ENCODE results near the gene NKAP.

DNA sequence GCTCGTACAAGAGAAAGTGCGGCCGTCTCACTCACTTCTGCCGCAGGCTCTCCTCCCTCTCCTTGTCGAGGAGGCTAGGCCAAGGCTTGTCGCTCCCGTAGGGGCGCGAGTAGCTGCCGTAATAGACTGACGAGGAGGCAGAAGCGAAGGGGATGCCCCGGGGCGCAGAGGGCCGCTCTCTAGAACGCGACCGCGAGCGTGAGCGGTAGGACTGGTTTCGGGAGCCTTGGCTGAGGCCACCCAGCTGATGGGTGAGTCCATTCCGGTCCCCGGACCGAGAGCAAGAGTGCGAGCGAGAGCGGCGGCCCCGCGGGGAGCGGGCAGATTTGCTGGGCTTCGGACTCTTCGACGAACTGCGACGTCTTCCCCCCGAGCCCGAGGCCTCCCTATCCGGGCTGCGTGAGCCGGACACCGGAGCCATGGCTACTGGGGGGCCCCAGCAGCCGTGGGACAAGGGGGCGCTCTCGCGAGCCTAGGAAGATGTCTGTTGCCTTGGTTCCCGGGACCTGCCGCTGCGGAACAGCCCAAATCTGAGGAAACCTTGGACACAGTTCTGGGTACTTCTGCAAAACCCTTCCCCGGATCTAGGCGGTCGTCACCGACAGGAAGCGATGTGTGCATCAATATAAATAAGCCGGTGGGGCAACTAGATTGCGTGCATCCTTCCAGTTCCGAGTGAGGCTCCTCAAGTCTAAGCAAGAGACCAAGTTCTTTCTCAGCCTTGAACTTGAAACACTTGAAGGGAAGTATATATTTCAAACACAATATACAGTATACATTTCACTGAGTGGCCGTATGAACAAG is at the start of gene NKAP:
- TF ChIP-seq, protein P1, sequence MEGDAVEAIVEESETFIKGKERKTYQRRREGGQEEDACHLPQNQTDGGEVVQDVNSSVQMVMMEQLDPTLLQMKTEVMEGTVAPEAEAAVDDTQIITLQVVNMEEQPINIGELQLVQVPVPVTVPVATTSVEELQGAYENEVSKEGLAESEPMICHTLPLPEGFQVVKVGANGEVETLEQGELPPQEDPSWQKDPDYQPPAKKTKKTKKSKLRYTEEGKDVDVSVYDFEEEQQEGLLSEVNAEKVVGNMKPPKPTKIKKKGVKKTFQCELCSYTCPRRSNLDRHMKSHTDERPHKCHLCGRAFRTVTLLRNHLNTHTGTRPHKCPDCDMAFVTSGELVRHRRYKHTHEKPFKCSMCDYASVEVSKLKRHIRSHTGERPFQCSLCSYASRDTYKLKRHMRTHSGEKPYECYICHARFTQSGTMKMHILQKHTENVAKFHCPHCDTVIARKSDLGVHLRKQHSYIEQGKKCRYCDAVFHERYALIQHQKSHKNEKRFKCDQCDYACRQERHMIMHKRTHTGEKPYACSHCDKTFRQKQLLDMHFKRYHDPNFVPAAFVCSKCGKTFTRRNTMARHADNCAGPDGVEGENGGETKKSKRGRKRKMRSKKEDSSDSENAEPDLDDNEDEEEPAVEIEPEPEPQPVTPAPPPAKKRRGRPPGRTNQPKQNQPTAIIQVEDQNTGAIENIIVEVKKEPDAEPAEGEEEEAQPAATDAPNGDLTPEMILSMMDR (IDR thresholded peaks at IDR 0.05 in 2 of 3, conservative IDR thresholded peaks at IDR 0.05 in 1 of 3; ENCODE audit: insufficient read depth in 2 of 3, low read depth in 1 of 3, low read length in 3 of 3): 0 out of 6 replicates have a peak, but pooled peaks of 2 of the 3 experiments have one; percentile 10 to 19
- TF ChIP-seq, protein P2, sequence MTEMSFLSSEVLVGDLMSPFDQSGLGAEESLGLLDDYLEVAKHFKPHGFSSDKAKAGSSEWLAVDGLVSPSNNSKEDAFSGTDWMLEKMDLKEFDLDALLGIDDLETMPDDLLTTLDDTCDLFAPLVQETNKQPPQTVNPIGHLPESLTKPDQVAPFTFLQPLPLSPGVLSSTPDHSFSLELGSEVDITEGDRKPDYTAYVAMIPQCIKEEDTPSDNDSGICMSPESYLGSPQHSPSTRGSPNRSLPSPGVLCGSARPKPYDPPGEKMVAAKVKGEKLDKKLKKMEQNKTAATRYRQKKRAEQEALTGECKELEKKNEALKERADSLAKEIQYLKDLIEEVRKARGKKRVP (CRISPR knock-in tag; IDR thresholded peaks at IDR 0.05): no peak
- TF ChIP-seq, protein P3, sequence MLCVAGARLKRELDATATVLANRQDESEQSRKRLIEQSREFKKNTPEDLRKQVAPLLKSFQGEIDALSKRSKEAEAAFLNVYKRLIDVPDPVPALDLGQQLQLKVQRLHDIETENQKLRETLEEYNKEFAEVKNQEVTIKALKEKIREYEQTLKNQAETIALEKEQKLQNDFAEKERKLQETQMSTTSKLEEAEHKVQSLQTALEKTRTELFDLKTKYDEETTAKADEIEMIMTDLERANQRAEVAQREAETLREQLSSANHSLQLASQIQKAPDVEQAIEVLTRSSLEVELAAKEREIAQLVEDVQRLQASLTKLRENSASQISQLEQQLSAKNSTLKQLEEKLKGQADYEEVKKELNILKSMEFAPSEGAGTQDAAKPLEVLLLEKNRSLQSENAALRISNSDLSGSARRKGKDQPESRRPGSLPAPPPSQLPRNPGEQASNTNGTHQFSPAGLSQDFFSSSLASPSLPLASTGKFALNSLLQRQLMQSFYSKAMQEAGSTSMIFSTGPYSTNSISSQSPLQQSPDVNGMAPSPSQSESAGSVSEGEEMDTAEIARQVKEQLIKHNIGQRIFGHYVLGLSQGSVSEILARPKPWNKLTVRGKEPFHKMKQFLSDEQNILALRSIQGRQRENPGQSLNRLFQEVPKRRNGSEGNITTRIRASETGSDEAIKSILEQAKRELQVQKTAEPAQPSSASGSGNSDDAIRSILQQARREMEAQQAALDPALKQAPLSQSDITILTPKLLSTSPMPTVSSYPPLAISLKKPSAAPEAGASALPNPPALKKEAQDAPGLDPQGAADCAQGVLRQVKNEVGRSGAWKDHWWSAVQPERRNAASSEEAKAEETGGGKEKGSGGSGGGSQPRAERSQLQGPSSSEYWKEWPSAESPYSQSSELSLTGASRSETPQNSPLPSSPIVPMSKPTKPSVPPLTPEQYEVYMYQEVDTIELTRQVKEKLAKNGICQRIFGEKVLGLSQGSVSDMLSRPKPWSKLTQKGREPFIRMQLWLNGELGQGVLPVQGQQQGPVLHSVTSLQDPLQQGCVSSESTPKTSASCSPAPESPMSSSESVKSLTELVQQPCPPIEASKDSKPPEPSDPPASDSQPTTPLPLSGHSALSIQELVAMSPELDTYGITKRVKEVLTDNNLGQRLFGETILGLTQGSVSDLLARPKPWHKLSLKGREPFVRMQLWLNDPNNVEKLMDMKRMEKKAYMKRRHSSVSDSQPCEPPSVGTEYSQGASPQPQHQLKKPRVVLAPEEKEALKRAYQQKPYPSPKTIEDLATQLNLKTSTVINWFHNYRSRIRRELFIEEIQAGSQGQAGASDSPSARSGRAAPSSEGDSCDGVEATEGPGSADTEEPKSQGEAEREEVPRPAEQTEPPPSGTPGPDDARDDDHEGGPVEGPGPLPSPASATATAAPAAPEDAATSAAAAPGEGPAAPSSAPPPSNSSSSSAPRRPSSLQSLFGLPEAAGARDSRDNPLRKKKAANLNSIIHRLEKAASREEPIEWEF (CRISPR knock-in tag; IDR thresholded peaks at IDR 0.05): no peak
- TF ChIP-seq CHD4 (IDR thresholded peaks at IDR 0.05; ENCODE audit: insufficient read depth, insufficient replicate concordance, low read depth, low read length, poor library complexity, severe bottlenecking): no peak
- TF ChIP-seq, protein P4, sequence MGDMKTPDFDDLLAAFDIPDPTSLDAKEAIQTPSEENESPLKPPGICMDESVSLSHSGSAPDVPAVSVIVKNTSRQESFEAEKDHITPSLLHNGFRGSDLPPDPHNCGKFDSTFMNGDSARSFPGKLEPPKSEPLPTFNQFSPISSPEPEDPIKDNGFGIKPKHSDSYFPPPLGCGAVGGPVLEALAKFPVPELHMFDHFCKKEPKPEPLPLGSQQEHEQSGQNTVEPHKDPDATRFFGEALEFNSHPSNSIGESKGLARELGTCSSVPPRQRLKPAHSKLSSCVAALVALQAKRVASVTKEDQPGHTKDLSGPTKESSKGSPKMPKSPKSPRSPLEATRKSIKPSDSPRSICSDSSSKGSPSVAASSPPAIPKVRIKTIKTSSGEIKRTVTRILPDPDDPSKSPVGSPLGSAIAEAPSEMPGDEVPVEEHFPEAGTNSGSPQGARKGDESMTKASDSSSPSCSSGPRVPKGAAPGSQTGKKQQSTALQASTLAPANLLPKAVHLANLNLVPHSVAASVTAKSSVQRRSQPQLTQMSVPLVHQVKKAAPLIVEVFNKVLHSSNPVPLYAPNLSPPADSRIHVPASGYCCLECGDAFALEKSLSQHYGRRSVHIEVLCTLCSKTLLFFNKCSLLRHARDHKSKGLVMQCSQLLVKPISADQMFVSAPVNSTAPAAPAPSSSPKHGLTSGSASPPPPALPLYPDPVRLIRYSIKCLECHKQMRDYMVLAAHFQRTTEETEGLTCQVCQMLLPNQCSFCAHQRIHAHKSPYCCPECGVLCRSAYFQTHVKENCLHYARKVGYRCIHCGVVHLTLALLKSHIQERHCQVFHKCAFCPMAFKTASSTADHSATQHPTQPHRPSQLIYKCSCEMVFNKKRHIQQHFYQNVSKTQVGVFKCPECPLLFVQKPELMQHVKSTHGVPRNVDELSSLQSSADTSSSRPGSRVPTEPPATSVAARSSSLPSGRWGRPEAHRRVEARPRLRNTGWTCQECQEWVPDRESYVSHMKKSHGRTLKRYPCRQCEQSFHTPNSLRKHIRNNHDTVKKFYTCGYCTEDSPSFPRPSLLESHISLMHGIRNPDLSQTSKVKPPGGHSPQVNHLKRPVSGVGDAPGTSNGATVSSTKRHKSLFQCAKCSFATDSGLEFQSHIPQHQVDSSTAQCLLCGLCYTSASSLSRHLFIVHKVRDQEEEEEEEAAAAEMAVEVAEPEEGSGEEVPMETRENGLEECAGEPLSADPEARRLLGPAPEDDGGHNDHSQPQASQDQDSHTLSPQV (IDR thresholded peaks at IDR 0.05): no peak
